ENCODE data around the gene MIB2.
"Not testable (repeated sequence)": the region's sequence is repeated elsewhere in the genome, so short reads cannot be mapped to it uniquely, and the experiment has no call there.

Gene MIB2

GRCh38 chr1:1627829-1628753 lies 12.8 kb downstream of the MIB2 start:
- no peak for DNase-seq

GRCh38 chr1:1628754-1629429 lies 13.6 kb downstream of the MIB2 start:
- DNase-seq = no peak

GRCh38 chr1:1629430-1630190 lies 14.3 kb downstream of the MIB2 start:
- no peak for DNase-seq

GRCh38 chr1:1630191-1630964 lies 15.1 kb downstream of the MIB2 start:
- DNase-seq = no peak

GRCh38 chr1:1630965-1631781 lies 15.9 kb downstream of the MIB2 start:
- DNase-seq = no peak

GRCh38 chr1:1631782-1632420 lies 16.6 kb downstream of the MIB2 start, which contains the start of gene MMP23B:
MMP23B (plus strand) TSS chr1:1632173; CDS start chr1:1632219, 46 bp downstream.
- no peak for DNase-seq

GRCh38 chr1:1633409-1633808 lies 18.1 kb downstream of the MIB2 start:
- not testable (repeated sequence) for DNase-seq

GRCh38 chr1:1634613-1635012 lies 19.3 kb downstream of the MIB2 start:
- DNase-seq = not testable (repeated sequence)

- not testable (repeated sequence) for DNase-seq
Measured at GRCh38 chr1:1636621-1637478, 21.6 kb downstream of the MIB2 start.

- DNase-seq = not testable (repeated sequence)
Measured at GRCh38 chr1:1637479-1637875, 22.2 kb downstream of the MIB2 start.

- DNase-seq = not testable (repeated sequence)
Measured at GRCh38 chr1:1638528-1638927, 23.2 kb downstream of the MIB2 start.

GRCh38 chr1:1639368-1639767 lies 24.1 kb downstream of the MIB2 start:
- DNase-seq = not testable (repeated sequence)

GRCh38 chr1:1640081-1640480 lies 24.8 kb downstream of the MIB2 start:
- not testable (repeated sequence) for DNase-seq

GRCh38 chr1:1640711-1641461 lies 25.6 kb downstream of the MIB2 start:
- not testable (repeated sequence) for DNase-seq

- DNase-seq = not testable (repeated sequence)
Measured at GRCh38 chr1:1646326-1646725, 31.0 kb downstream of the MIB2 start.

- DNase-seq = not testable (repeated sequence)
Measured at GRCh38 chr1:1647567-1648241, 32.4 kb downstream of the MIB2 start.

- DNase-seq = not testable (repeated sequence)
Measured at GRCh38 chr1:1648265-1648664, 33.0 kb downstream of the MIB2 start.
